ENCODE results near the gene NGRN.

GRCh38 chr15:90265271-90266060, at the start of gene NGRN:
- TF ChIP-seq CTCF (IDR thresholded peaks at IDR 0.05) (no peak), POLR2AphosphoS5 (IDR thresholded peaks at IDR 0.05; ENCODE audit: low read depth, low read length) (peak; percentile 99), REST (IDR thresholded peaks at IDR 0.05; ENCODE audit: insufficient read depth in 1 of 2, low read depth in 2 of 2, low read length in 1 of 2) (peak in 1 of 2 experiments; percentile 17; a peak in 1 of 4 replicates), TCF7L2 (IDR thresholded peaks at IDR 0.05; ENCODE audit: low read depth, low read length) (peak; percentile 53), SIN3A (IDR thresholded peaks at IDR 0.05; ENCODE audit: borderline replicate concordance, insufficient read depth, low read depth, low read length) (peak; percentile 94; the same call in 1 of the 2 replicates)

All from Panc1 (cell line).